Stimulated activated CD4-positive, alpha-beta T cell treated with anti-CD3 and anti-CD28 coated beads, Interleukin-1b, Interleukin-23, amount 100 ng/mL, for 24 hours (primary cell): ENCODE results near the gene HOXB4.

Experiments used
- DNase-seq, 4 experiments: peaks; one replicate each; pipeline ENCODE4 v3.0.0-alpha.2; 2020; ENCODE audit warnings: low read depth in 4 of 4, low spot score in 1 of 4

HOXB4 gene

DNA sequence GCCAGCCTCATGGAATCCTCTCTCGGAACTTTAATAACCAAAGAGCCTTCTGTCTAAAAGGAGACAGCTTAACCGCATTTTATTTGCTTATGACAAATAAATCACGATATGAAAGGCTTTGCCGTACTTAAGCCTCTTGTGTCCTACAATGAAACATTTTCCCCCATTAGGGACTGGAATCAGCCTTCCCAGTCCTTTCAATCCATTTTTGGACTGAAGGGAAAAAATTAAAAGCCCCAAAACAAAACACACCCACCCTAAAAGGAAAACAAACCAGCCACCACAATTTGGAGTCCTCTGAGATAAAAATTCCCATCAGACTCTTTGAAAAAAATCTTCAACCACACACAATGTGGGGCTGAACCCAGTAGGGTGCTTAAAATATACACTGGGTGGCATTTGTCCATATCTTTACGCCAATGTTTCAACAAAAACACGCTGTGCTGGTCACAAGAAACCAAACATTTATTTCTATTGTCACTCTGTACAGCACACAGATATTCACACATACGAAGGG, 3.0 kb downstream of the HOXB4 start:
- no peak for DNase-seq

DNA sequence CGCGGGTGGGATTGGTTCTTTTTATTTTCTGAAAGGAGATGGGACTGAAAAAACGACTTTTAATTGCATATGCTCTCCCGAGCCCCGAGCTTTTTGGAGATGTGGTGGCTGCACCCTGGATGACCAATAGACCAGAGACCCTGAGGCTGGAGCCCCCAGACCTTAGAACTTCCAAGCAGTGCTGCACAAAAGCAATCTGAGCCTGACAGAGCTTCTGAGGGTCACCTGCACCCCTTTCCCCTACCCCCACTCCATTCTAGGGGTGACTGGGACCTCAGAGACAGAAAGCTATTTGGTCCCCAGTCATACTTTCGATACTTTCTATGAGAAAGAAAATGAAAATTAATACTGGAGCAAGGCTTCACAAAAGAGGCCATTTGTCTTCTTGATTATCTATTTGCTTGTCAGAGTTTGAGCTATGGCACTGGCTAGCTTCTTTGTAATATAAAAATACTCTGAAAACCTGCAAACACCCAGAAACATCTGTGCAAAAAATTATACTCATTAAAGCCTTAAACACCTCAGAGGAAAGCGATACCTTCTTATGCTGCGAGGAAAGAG, 3.6 kb downstream of the HOXB4 start:
- no peak for DNase-seq

DNA sequence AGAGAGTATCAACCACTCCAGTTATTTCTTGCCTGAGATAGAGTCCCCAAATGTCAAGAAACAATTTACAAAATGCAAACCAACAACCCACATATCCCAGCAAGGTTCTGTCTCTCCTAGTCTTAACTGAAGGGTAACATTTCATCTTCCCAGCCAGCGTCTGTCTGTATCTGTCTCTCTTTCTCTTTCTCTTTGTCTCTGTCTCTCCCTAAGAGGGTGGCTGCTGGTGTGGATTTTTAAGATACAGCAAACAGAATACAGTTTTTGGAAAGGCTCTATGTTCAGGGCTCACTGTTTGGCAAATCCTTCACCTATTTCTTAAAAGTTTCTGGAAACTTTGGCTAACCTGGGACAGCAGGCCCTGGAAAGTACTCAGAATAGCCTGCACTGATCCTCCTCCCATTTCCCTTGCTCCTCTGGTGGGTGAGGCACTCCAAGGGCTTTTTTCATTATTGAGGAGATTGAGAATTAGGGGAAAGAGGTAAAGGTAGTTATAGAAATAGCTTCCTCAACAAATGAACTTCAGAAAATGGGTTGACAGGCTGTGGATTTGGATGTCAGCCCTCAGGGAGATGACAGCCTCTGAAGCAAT, 6.2 kb downstream of the HOXB4 start:
- no peak for DNase-seq

DNA sequence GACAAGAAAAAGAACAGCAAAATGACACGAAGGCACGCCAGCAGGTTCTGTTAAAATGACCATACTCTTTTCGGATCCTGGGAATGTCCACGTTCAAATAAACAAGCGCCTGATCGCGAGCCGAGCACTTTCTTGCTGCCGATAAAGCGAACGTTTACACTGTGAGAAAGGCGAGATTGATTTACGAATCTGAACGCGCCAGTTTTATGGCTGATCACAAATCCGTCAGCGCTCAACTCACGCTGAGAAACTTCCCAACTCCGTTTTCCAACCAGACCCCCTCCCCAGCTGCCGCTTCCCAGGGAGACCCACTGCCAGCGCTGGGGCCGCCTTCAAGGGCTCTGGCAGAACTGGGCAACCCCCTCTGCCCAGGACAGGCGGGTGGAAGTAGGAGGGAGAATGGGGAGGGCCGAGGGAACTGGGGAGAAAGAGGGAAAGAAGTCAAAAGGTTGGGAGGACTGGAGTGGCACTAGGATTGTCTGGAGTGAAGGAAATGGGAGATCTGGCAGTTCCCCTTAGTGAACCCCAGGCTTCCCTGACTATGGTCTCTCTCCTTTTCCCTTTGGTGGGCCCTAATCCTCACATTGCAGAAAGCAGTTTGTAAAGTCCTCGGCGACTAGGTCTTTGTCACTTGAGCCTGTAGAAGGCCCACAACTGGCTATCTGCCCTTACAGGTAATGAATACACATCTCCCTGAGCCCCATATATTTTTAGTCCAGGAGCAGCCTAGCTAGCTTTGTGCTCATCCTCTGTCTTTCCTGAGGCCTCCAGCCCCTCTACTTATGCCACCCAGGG, 6.9 kb downstream of the HOXB4 start:
- no peak for DNase-seq

GRCh38 chr17:48570325-48571023, 7.7 kb downstream of the HOXB4 start:
- no peak for DNase-seq

DNA sequence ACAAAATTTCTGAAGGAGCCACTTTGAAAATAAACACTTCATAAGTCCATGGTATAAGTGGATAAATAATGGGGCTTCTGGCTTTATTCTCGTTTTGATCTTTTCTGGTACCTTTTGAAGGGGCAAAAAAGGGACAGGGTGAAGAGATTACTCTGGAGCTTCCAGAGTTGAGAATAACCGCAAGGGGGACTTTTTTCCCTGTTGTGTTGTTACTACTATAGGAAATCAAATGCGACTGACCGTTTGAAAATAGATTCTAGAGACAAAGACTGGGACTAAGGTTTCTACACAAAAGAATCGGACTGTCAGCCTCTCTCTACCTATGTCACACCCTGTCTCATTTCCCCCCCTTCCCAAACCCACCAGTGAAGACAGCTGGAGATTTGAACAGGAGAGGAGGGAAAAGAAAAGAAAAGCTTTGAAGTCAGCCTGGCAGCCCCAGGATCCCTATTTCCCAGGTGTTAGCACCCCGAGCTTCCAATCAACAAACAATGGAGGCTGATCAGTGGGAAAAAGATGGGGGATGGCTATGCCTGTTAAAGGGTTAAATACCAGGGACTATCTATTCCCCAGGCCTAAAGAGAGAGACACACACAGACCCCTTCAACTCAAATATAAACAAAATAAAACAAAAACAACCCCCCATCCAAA, 8.4 kb downstream of the HOXB4 start:
- DNase-seq: no peak

DNA sequence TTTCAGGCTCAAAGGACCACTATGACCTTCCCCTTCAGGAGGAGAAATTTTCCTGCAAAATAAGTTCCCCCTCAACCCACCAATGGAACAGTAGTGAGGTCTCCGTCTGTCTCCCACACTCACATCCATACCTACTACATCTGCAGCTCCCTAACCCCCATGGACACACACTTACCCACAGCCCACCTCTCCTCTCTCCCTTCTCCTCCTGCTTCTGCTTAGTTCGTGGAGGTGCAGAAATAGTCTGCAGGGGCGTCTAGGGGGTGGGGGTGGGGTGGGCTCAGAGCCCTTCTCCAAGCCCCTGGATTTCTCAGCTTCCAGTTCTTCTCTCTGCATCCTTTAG, 8.9 kb downstream of the HOXB4 start:
- DNase-seq: no peak

DNA sequence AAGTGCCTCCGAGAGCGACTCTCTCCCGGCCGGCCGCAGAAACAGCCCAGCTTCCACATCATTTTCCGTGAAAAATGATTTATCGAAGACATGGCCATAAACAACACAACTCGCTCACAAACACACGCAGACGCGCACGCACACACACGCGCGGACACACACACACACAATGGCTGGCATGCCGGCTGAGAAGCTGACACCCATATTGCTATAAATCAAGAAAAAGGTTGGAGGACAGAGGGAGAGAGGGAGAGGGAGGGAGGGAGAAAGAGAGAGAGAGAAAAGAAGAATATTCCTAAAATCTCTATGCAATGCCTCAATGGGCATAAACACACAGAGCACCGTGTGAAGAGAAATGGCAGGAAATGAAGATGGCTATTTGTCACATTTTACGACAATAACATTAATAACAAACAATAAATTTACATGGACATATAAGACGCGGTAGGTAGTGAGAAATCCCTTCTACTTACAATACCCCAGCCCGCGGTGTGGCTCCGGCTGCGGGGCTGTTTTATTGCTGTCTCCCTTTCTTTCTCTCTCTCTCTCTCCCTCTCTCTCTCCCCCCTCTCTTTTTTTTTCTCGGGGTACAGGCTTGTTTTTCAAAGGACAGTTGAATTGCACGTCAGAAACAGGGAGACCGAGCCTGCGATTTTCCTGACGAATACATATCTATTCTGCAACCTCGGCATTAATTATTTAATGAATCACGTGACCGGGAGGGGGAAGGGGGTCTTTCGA, 9.5 kb downstream of the HOXB4 start:
- no peak for DNase-seq

GRCh38 chr17:48567646-48568354, 10.3 kb downstream of the HOXB4 start:
- DNase-seq: no peak

GRCh38 chr17:48567209-48567608, 10.9 kb downstream of the HOXB4 start:
- DNase-seq: no peak

- no peak for DNase-seq
Measured at GRCh38 chr17:48566717-48567116, 11.4 kb downstream of the HOXB4 start.

- no peak for DNase-seq
Measured at GRCh38 chr17:48565925-48566710, 12.0 kb downstream of the HOXB4 start.

- no peak for DNase-seq
Measured at GRCh38 chr17:48565022-48565554, 13.1 kb downstream of the HOXB4 start.

DNA sequence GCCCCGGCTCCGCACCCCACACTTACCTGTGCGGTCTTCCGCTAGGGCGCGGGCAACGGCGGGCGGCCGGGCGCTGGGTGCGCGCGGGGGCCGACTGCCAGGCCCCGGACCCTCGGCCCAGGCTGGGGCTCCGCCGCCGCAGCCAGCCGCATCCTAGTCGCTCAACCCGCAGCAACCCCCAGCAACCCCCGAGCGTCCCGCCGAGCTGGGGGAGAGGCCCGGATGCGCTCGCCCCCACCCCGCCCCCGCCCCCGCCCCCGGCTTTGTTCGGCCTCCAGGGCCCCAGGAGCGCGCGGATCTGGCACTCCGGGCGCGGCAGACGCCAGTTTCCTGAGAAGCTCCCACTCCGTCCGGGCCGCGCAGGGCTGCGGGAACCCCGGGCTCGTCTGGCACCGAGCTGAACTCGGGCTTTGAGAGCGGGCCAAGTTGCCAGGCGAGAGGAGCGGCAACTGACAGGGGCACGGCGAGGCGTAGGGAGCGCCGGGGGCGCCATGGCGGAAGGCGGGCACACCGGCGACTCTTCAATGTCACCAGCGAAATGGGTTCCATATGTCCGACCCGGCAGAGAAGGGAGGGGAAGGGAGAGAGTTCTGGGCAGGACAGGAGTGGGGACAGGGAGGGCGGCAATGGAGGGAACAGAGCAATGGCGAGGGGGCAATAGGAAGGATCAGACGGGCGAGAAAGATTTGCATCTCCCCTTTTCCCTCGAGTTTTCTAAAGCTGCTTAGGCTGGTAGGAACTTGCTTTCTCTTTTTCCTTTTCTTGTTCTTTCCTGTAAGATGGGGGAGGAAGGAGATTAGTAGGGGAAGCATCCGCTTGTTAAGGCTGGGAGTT, 13.7 kb downstream of the HOXB4 start:
- no peak for DNase-seq

GRCh38 chr17:48563867-48564187, 14.3 kb downstream of the HOXB4 start:
- no peak for DNase-seq

DNA sequence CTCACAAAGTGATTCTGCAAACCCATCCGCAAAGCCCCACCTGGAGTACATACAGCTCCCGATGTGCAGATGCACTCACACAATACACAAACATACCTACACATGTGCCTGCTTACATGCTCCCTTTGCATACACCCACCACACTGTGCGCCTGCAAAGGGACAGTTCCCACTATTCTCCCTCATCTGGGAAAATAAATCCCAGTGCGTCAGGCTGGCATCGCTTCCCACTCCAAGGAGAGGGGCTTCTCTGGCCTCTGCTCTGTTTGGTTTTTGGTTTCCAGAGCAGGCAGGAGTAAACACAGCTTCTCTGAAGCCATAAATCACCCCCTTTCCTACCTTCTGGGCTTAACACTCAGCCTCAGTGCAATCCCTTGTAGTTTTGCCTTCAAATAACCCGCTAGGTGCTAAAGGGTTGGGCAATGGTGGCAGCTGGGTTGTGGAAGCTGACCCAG, 14.7 kb downstream of the HOXB4 start:
- DNase-seq: no peak

DNA sequence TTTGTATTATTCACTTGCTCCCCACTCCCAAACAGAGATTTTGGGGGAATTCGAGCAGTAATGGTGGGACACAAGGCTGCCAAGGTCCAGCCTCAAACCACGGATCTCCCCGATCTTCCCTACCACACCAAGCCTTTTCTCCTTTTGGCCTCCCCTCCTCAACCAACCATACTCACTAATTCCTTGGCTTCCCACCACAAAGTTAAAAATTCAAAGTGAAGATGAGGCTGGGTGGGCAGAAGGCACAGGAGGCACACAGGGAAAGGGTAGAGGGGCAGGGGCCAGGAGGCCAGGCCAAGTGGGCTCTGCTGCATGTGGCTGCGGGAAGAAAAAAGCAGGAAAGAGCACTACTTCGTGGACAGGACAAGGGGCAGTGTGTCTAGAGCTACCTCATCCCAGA, 15.2 kb downstream of the HOXB4 start:
- no peak for DNase-seq
